RPMI8226 (cell line): ENCODE data around the gene NFE2L3.
"Not testable (repeated sequence)": the region's sequence is repeated elsewhere in the genome, so short reads cannot be mapped to it uniquely, and the experiment has no call there.

ENCODE experiments used
- DNase-seq: peaks from one replicate; pipeline ENCODE4 v3.0.0-alpha.2; 2015

NFE2L3 gene

GRCh38 chr7:26169271-26169670, 17.3 kb downstream of the NFE2L3 start:
- no peak for DNase-seq

- DNase-seq: no peak
Measured at GRCh38 chr7:26170663-26171062, 18.7 kb downstream of the NFE2L3 start.

- DNase-seq: no peak
Measured at GRCh38 chr7:26171601-26172000, 19.6 kb downstream of the NFE2L3 start.

DNA sequence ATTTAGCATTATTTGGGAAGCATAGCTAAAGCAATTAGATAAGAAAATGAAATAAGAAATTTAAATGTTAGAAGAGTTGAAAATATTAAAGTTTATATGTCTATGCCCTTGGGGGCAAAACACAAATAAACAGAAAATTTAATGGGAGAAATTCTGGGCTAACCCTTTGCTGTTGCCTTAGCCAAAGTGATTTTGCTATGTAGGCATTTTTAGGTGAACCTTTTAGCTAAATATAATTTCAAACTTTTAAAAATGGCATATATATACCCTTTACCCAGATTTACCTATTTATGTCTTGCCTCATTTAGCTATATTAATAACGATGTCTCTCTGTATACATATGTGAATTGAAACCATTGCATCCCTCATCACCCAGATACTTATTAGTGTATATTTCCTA, 20.1 kb downstream of the NFE2L3 start:
- DNase-seq: no peak

DNA sequence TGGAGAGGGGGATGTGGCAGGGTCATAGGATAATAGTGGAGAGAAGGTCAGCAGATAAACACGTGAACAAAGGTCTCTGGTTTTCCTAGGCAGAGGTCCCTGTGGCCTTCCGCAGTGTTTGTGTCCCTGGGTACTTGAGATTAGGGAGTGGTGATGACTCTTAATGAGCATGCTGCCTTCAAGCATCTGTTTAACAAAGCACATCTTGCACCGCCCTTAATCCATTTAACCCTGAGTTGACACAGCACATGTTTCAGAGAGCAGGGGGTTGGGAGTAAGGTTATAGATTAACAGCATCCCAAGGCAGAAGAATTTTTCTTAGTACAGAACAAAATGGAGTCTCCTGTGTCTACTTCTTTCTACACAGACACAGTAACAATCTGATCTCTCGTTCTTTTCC, 23.9 kb downstream of the NFE2L3 start:
- not testable (repeated sequence) for DNase-seq

DNA sequence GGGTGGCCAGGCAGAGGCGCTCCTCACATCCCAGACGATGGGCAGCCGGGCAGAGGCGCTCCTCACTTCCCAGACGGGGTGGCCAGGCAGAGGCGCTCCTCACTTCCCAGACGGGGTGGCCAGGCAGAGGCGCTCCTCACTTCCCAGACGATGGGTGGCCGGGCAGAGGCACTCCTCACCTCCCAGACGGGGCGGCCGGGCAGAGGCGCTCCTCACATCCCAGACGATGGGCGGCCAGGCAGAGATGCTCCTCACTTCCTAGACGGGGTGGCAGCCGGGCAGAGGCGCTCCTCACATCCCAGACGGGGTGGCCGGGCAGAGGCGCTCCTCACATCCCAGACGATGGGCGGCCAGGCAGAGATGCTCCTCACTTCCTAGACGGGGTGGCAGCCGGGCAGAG, 24.7 kb downstream of the NFE2L3 start:
- DNase-seq: not testable (repeated sequence)

- DNase-seq: not testable (repeated sequence)
Measured at GRCh38 chr7:26177269-26177668, 25.3 kb downstream of the NFE2L3 start.

DNA sequence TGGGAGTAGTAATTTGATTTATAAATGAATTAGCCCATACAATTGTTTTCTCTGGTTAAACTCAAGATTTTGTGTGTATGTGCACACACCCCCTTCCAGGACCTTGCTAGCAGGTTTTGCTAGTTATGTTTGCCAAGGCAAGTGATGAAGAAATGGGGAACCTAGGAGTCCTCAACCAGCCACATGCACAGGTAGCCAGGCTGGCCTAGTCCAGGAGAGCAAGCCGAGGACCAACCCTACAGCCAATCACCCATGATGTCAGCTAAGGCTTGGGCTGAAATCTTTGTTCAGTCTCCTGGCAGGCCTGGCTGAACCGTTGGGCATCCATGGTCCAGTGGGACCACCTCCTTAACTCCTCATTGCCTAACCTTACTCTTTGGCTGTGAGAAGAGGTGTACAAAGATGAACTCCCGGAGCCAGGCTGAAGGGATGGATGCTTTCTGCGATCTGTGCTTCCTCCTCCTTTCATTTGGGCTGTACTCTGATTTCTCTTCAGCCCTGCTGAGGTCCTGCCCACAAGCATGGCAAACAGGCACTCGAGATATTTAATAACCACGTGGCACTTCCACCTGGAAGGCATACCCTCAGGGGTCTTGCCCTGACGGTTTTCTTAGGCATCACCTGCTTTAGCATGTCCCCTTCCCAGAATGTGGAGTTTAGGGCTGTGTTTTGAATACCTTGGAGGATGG, 26.4 kb downstream of the NFE2L3 start:
- DNase-seq: peak; percentile 7

DNA sequence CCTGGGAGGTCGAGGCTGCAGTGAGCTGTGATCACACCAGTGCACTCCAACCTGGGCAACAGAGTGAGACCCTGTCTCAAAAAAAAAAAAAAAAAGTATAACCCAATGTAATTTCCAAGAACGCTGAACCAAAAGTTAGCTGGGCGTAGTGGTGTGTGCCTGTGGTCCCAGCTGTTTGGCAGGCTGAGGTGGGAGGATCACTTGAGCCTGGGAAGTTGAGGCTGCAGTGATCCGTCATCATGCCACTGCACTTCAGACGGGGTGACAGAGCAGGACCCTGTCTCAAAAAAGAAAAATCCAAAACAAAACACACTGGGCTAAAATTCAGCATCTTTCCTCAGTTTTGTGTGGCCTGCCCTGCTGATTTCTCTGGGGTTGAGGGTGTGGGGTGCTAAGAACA, 27.4 kb downstream of the NFE2L3 start:
- DNase-seq: no peak

DNA sequence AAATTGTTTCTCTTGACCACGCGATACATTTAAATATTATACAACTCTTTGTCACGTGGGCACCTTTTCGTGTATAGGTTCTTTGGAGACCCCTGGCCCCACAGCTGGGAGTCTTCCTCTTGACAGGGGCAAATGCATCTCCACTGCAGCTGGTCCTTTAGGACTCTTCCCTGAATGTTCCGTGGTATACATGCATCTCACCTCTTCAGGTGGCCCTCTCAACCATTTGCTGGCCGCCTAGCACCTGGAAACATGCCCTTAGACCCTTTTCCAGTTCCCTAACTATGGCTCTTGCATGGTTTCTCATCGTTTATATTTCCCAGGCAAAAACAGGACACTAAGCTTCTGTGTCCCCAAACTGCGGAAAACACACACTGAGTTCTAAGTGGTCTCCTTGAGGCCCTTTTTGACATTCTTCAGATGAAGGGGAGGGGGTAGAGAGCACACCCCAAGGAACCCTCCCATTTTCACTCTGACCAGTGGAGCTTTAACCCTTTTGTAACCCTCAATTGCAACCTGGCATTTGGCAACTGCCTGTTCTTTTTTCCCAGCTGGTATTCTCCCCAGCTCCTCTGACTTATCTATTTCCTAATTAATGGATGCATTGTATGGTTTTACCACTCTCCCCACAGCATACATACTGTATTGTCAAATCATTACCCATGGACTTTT, 28.0 kb downstream of the NFE2L3 start:
- no peak for DNase-seq

DNA sequence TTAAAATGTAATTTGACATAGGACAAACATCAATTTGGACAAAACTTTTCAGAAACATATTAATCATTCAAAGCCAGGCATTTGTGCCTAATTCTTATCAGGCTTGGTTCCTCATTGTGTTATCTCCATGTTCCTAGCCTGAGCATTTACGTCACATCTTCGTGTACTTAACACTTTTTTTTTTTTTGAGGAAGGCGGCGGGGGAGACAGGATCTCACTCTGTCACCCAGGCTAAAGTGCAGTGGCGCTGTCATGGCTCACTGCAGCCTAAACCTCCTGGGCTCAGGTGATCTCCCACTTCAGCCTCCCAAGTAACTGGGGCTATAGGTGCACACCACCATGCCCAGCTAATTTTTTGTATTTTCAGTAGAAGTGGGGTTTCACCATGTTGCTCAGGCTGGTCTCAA, 28.8 kb downstream of the NFE2L3 start:
- no peak for DNase-seq

GRCh38 chr7:26181474-26182227, 29.7 kb downstream of the NFE2L3 start:
- no peak for DNase-seq

- no peak for DNase-seq
Measured at GRCh38 chr7:26182283-26182682, 30.3 kb downstream of the NFE2L3 start.

- DNase-seq: no peak
Measured at GRCh38 chr7:26182706-26183105, 30.7 kb downstream of the NFE2L3 start.

DNA sequence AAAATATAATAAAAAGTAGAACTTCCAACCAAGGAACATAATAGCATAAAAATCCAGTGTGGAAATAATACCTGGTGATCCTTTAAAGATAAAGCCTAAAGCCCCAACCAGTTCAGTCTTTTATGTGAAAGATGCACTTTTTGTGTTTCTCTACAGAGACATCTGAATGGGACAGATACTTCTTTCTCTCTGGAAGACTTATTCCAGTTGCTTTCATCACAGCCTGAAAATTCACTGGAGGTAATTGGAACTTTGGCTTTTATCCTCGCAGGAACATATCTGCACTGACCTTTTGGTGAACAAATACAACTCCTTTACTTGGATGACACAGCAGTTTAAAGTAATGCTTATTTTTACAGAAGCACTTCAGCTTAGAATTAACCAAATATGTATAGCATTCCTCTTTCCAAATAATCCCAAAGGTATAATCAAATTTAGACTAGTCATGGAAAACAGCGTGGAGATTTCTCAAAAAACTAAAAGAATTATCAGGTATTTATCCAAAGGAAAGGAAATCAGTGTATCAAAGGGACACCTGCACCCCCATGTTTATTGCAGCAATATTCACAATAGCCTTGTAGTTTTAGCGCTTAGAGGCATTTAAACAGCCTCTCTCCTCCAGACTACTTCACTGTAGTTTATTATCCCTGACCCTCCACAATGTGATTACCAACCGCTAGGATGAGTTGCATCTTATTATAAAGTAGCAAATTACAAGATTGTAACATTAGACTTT, 31.7 kb downstream of the NFE2L3 start:
- no peak for DNase-seq

DNA sequence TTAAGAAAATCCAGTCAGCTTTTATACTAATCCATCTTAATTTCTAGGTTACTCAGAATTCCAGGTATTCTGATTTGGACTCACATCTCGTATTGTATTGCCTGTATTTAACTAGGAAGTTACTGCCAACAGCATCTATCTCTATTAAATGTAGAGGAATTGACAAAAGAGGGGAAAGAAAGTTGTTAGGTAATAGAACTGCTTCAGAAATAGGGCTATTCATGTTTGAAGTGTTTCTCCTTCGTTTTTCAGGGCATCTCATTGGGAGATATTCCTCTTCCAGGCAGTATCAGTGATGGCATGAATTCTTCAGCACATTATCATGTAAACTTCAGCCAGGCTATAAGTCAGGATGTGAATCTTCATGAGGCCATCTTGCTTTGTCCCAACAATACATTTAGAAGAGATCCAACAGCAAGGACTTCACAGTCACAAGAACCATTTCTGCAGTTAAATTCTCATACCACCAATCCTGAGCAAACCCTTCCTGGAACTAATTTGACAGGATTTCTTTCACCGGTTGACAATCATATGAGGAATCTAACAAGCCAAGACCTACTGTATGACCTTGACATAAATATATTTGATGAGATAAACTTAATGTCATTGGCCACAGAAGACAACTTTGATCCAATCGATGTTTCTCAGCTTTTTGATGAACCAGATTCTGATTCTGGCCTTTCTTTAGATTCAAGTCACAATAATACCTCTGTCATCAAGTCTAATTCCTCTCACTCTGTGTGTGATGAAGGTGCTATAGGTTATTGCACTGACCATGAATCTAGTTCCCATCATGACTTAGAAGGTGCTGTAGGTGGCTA, 32.5 kb downstream of the NFE2L3 start:
- DNase-seq: not testable (repeated sequence)

DNA sequence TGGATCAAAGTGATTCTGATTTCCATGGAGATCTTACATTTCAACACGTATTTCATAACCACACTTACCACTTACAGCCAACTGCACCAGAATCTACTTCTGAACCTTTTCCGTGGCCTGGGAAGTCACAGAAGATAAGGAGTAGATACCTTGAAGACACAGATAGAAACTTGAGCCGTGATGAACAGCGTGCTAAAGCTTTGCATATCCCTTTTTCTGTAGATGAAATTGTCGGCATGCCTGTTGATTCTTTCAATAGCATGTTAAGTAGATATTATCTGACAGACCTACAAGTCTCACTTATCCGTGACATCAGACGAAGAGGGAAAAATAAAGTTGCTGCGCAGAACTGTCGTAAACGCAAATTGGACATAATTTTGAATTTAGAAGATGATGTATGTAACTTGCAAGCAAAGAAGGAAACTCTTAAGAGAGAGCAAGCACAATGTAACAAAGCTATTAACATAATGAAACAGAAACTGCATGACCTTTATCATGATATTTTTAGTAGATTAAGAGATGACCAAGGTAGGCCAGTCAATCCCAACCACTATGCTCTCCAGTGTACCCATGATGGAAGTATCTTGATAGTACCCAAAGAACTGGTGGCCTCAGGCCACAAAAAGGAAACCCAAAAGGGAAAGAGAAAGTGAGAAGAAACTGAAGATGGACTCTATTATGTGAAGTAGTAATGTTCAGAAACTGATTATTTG, 33.3 kb downstream of the NFE2L3 start:
- DNase-seq: no peak

DNA sequence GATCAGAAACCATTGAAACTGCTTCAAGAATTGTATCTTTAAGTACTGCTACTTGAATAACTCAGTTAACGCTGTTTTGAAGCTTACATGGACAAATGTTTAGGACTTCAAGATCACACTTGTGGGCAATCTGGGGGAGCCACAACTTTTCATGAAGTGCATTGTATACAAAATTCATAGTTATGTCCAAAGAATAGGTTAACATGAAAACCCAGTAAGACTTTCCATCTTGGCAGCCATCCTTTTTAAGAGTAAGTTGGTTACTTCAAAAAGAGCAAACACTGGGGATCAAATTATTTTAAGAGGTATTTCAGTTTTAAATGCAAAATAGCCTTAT, 33.8 kb downstream of the NFE2L3 start:
- DNase-seq: no peak

GRCh38 chr7:26186364-26187311, 34.6 kb downstream of the NFE2L3 start:
- DNase-seq: no peak

DNA sequence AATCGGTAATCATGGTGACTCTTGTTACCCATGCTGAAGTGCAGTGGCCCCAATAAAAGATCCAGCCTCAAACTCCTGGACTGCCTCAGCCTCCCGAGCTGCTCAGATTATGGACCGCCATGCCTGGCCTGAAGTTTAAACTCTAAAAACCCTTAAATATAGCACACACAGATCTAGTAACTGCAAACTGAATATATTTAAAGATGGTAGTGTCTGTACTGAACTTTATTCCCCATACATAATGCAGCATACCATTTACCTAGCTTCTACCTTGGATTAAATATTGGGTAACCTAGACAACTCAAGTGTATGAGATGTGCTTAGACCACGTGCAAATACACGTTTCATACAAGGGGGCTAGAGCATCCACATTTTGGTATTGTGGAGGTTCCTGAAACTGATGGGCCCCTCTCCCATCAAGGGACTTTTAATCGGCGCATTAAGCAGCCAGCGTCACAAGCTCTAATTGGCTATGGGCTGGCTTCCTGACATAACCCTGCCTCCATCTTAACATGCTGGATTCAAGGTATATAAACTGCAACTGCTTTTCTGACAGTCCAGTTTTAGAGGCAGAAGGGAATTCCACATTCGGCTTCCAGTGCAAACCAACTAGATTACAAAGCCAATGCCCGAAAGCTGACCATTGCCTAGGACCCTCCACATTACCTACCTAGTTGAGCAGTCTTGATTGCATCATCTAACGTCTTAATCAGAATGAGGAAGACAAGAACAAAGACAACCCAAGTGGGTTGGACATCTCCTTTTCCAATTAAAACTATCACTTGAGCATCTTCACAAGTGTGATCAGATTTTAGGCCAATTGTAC, 35.6 kb downstream of the NFE2L3 start:
- DNase-seq: no peak
